A549 (cell line): ENCODE data around the gene ADD3. TPM values are rescaled to one million over a fixed set of nuclear protein-coding genes. Genes with fewer than 3 reads are reported as not detected.
A peak's percentile ranks its signal among the peaks of the same experiment; 100 is the strongest.

ENCODE experiments used
- ATAC-seq, 2 experiments: fragments of 200-7000 bp in 1 of 2; fragments of >200 bp in 1 of 2; cut with Nextera tagmentation in 1 of 2; cut with Tn5 transposase in 1 of 2; 3 replicates each; pipeline versions ENCODE4 v1.8.0 to v1.9.1; 2018 to 2020; ENCODE audit warnings: mild to moderate bottlenecking in 1 of 2, moderate library complexity in 1 of 2
- CTCF ChIA-PET: fragments of 300-600 bp; sonication (Branson Sonifier 250); formaldehyde crosslinking; extraction: SDS; loops from one replicate; lab custom pipeline; 2021; ENCODE audit warnings: antibody characterized with exemption, inconsistent platforms; lab: Yijun Ruan, JAX
- POLR2A ChIA-PET: fragments of 350-600 bp; formaldehyde crosslinking; extraction: SDS; loops from one replicate; lab custom pipeline; 2021; ENCODE audit warnings: antibody characterized with exemption, inconsistent platforms; lab: Yijun Ruan, JAX
- DNase-seq, 2 experiments: peaks; one replicate each; pipeline versions ENCODE4 v3.0.0 to v3.0.0-alpha.2; 2011 to 2016; ENCODE audit warnings: low read depth in 1 of 2, low spot score in 1 of 2
- FAIRE-seq: peaks from 2 replicates; lab custom pipeline; 2011; peaks lifted over from hg19 to GRCh38; lab: Jason Lieb, UNC
- H3K27ac ChIP-seq, 2 experiments: fragments of >200 bp; sonication (Bioruptor Twin); formaldehyde crosslinking; 3 replicates each; pipeline ENCODE4 v1.5.1; 2016 to 2017
- H3K4me1 ChIP-seq: fragments of >200 bp; sonication (Bioruptor Twin); formaldehyde crosslinking; 3 replicates; pipeline ENCODE4 v1.6.1; 2016
- H3K4me2 ChIP-seq: fragments of >200 bp; sonication (Bioruptor Twin); formaldehyde crosslinking; 3 replicates; pipeline ENCODE4 v1.6.1; 2016
- H3K4me3 ChIP-seq: fragments of >200 bp; sonication (Bioruptor Twin); formaldehyde crosslinking; 3 replicates; pipeline ENCODE4 v1.5.1; 2016
- H3K9me3 ChIP-seq: fragments of >200 bp; sonication (Bioruptor Twin); formaldehyde crosslinking; 3 replicates; pipeline ENCODE4 v1.6.1; 2016
- FOSB ChIP-seq: fragments of 250-450 bp; sonication (Bioruptor Pico); IDR thresholded peaks from 2 replicates; pipeline ENCODE4 v1.5.0; 2020; ENCODE audit warnings: mild to moderate bottlenecking, moderate library complexity
- FOXS1 ChIP-seq: fragments of 250-450 bp; sonication (Bioruptor Pico); IDR thresholded peaks from 2 replicates; pipeline ENCODE4 v1.5.0; 2020; ENCODE audit warnings: mild to moderate bottlenecking, moderate library complexity
- GATA3 ChIP-seq: IDR thresholded peaks from 2 replicates; pipeline ENCODE4 v1.6.1; 2012; ENCODE audit warnings: borderline replicate concordance
- HEYL ChIP-seq: fragments of 250-450 bp; sonication (Bioruptor Pico); IDR thresholded peaks from 2 replicates; pipeline ENCODE4 v1.8.0; 2021; ENCODE audit warnings: mild to moderate bottlenecking, moderate library complexity
- HOXB13 ChIP-seq: fragments of 250-450 bp; sonication (Bioruptor Pico); IDR thresholded peaks from 2 replicates; pipeline ENCODE4 v1.5.0; 2020; ENCODE audit warnings: low read depth, mild to moderate bottlenecking, moderate library complexity
- HOXB5 ChIP-seq: fragments of 250-450 bp; sonication (Bioruptor Pico); IDR thresholded peaks from 2 replicates; pipeline ENCODE4 v1.5.0; 2020; ENCODE audit warnings: mild to moderate bottlenecking, moderate library complexity
- JUN ChIP-seq, 2 experiments: fragments of >200 bp; sonication (Bioruptor Twin); formaldehyde crosslinking; IDR thresholded peaks; 2 replicates in 1 of 2; 3 replicates in 1 of 2; pipeline ENCODE4 v1.6.1; 2016 to 2017
- MYC ChIP-seq: IDR thresholded peaks from 2 replicates; pipeline ENCODE4 v1.6.1; 2012; ENCODE audit warnings: mild to moderate bottlenecking, inconsistent platforms, low read length, improper control_type of control experiment, borderline replicate concordance
- NPAS2 ChIP-seq: fragments of 250-450 bp; sonication (Bioruptor Pico); IDR thresholded peaks from 2 replicates; pipeline ENCODE4 v1.8.0; 2022; ENCODE audit warnings: mild to moderate bottlenecking, moderate library complexity, borderline replicate concordance
- POLR2AphosphoS2 ChIP-seq: conservative IDR thresholded peaks from 2 replicates; pipeline ENCODE4 v1.6.1; 2012; ENCODE audit warnings: low read length, improper control_type of control experiment, inconsistent platforms
- RARB ChIP-seq: fragments of 250-450 bp; sonication (Bioruptor Pico); IDR thresholded peaks from 2 replicates; pipeline ENCODE4 v1.8.0; 2021; ENCODE audit warnings: mild to moderate bottlenecking, moderate library complexity
- SREBF2 ChIP-seq: fragments of 450-650 bp; IDR thresholded peaks from 2 replicates; pipeline ENCODE4 v1.6.1; 2014; ENCODE audit warnings: mild to moderate bottlenecking, moderate library complexity
- TP53 ChIP-seq: fragments of 250-450 bp; sonication (Bioruptor Pico); IDR thresholded peaks from 2 replicates; pipeline ENCODE4 v1.5.0; 2021; ENCODE audit warnings: mild to moderate bottlenecking, moderate library complexity
- ZC3H11A ChIP-seq: fragments of 450-650 bp; IDR thresholded peaks from 2 replicates; pipeline ENCODE4 v1.6.1; 2014; ENCODE audit warnings: antibody characterized with exemption, mild to moderate bottlenecking
- WGBS: methylation state at CpG from one replicate; pipeline ENCODE4 v1.1.6; 2017; ENCODE audit errors: missing lambda C conversion rate; 5-methylcytosine and 5-hydroxymethylcytosine counted together
- polyA plus RNA-seq, 4 experiments: library from polyadenylated mRNA; depleted of rRNA in 3 of 4; stranded (reverse); fragments of >200 nt; fragmentation: RNase III in 1 of 4; extraction: RNeasy Plus Mini Kit Qiagen cat#74134 plus additional on column Dnase treatment in 1 of 4; gene quantifications; 2 replicates in 3 of 4; 3 replicates in 1 of 4; pipeline ENCODE4 v1.2.3, GENCODE V29; 2011 to 2017
- TF ChIP-seq, protein P1 (sequence below): IDR thresholded peaks from 2 replicates; pipeline ENCODE4 v1.6.1; 2012
- TF ChIP-seq, protein P2 (sequence below): fragments of 250-450 bp; sonication (Bioruptor Pico); IDR thresholded peaks from 2 replicates; pipeline ENCODE4 v1.5.0; 2020; ENCODE audit warnings: low read depth, mild to moderate bottlenecking, moderate library complexity
- TF ChIP-seq, protein P3 (sequence below): fragments of >200 bp; sonication (Bioruptor Twin); formaldehyde crosslinking; IDR thresholded peaks from 2 replicates; pipeline ENCODE4 v1.6.1; 2016
- TF ChIP-seq, protein P4 (sequence below): IDR thresholded peaks from 2 replicates; pipeline ENCODE4 v1.6.1; 2012
- TF ChIP-seq, protein P5 (sequence below): fragments of >200 bp; sonication (Bioruptor Twin); formaldehyde crosslinking; IDR thresholded peaks from 3 replicates; pipeline ENCODE4 v1.6.1; 2016

Gene ADD3
- polyA plus RNA-seq, 2 of the 4 experiments (the other 2 are of a cell fraction): 9.8 to 48.2 TPM

DNA sequence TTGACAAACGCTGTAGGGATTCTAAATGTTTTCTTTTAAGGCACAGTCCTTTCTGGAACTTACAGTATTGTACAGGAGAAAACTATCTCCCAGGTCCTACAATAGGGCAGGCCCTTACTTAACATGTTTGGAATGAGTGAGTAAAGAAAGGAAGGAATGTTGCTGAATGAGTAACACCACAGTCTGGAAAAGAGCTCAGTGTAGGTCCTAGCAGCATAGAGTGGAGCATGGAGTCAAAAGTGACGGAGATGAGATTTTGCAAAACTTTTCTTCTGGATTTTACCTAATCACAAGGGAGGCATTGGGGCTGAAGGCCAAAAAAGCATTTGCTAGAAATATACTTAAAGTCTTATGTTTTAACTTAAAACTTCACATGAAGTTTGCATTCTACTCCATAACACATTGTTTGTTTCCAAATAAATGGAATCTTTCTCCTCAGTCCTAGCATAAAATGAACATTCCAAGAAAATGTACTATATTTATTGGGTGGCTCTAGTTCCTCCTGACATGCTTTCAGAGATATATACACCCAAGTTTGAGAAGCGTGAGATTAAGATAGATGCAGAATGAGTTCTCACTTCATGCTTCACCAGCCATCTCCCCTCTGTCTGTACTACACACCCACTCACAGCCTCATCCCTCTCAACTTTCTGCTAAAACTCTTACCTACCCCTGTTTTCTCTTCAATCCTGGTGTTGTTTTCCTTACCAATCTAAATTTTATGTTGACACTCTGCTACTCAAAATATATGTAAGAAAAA lies 20.2 kb upstream of the ADD3 start:
- DNase-seq (no peak), FAIRE-seq (no peak), ATAC-seq (peak in 1 of 2 experiments; percentile 74; a peak in 3 of 6 replicates)
- CTCF ChIA-PET: interaction anchor here (1.4 to 1.5 kb wide), 2 partner anchors 9 to 31 kb away, joined by 3 to 5 read pairs; no protein-coding TSS in a partner anchor
- Histone ChIP-seq H3K4me2 (no peak overlapping the region), H3K27ac (no peak overlapping the region), H3K4me3 (no peak overlapping the region), H3K4me1 (no peaks in the 10 kb centered on the region), H3K9me3 (peaks cover 5% of the 10 kb centered on the region; the same call in 1 of the 3 replicates)
- POLR2A ChIA-PET: no interaction called here
- TF ChIP-seq, protein P1, sequence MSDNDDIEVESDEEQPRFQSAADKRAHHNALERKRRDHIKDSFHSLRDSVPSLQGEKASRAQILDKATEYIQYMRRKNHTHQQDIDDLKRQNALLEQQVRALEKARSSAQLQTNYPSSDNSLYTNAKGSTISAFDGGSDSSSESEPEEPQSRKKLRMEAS: no peak
- TF ChIP-seq HEYL (no peak), FOXS1 (CRISPR knock-in tag) (no peak), ZC3H11A (no peak), GATA3 (no peak), FOSB (no peak), RARB (CRISPR knock-in tag) (no peak), POLR2AphosphoS2 (no peak), JUN (IDR thresholded peaks at IDR 0.05) (no peak), MYC (no peak), HOXB5 (no peak), TP53 (CRISPR knock-in tag) (no peak), HOXB13 (CRISPR knock-in tag) (no peak), SREBF2 (no peak)
- TF ChIP-seq, protein P2, sequence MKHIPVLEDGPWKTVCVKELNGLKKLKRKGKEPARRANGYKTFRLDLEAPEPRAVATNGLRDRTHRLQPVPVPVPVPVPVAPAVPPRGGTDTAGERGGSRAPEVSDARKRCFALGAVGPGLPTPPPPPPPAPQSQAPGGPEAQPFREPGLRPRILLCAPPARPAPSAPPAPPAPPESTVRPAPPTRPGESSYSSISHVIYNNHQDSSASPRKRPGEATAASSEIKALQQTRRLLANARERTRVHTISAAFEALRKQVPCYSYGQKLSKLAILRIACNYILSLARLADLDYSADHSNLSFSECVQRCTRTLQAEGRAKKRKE (CRISPR knock-in tag): no peak
- TF ChIP-seq, protein P3, sequence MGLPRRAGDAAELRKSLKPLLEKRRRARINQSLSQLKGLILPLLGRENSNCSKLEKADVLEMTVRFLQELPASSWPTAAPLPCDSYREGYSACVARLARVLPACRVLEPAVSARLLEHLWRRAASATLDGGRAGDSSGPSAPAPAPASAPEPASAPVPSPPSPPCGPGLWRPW: no peak
- TF ChIP-seq, protein P4, sequence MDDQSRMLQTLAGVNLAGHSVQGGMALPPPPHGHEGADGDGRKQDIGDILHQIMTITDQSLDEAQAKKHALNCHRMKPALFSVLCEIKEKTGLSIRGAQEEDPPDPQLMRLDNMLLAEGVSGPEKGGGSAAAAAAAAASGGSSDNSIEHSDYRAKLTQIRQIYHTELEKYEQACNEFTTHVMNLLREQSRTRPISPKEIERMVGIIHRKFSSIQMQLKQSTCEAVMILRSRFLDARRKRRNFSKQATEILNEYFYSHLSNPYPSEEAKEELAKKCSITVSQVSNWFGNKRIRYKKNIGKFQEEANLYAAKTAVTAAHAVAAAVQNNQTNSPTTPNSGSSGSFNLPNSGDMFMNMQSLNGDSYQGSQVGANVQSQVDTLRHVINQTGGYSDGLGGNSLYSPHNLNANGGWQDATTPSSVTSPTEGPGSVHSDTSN: no peak
- TF ChIP-seq, protein P5, sequence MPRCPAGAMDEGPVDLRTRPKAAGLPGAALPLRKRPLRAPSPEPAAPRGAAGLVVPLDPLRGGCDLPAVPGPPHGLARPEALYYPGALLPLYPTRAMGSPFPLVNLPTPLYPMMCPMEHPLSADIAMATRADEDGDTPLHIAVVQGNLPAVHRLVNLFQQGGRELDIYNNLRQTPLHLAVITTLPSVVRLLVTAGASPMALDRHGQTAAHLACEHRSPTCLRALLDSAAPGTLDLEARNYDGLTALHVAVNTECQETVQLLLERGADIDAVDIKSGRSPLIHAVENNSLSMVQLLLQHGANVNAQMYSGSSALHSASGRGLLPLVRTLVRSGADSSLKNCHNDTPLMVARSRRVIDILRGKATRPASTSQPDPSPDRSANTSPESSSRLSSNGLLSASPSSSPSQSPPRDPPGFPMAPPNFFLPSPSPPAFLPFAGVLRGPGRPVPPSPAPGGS: no peak
- 53% methylated on average over 3 of the region's 3 CpGs for WGBS

DNA sequence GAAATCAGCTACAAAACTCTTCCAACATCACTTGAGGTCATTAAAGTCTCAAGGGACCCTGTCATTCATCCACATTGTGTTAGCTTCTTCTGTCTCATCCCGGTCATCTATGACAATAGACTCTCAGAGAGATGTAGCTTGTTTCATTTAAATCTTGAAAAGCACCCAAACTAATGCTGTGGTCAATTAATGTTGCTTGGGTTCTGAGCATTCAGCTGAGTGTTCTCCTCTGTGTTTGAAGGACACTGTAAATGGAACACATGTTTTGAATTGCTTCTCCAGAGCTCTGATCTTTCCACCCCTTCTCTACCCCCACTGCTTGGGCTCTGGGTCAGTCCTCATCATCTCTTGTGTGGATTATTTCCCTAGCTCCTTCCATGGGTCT lies 19.6 kb upstream of the ADD3 start:
- CTCF ChIA-PET: interaction anchor here (1.0 to 1.4 kb wide), 2 partner anchors 9 to 23 kb away, joined by 4 to 5 read pairs; no protein-coding TSS in a partner anchor
- Histone ChIP-seq H3K4me1 (no peaks in the 10 kb centered on the region), H3K27ac (no peak overlapping the region), H3K9me3 (peaks cover 5% of the 10 kb centered on the region; the same call in 1 of the 3 replicates), H3K4me3 (no peak overlapping the region), H3K4me2 (no peak overlapping the region)
- ATAC-seq: no peak
- TF ChIP-seq, protein P4: no peak
- TF ChIP-seq NPAS2 (CRISPR knock-in tag): no peak
- WGBS: 52% methylated on average over 1 of the region's 1 CpG
- no peak for FAIRE-seq
- no peak for DNase-seq
- POLR2A ChIA-PET: no interaction called here
